Neural cell (in vitro differentiated cells): ENCODE results near the gene TSR3. TPM values are rescaled to one million over a fixed set of nuclear protein-coding genes. Genes with fewer than 3 reads are reported as not detected.

ENCODE experiments used
- H2AFZ ChIP-seq: fragments of 200-600, 300-800 bp; sonication (generic), shearing (Covaris generic); 2 replicates; pipeline ENCODE4 v1.6.0; 2014; ENCODE audit warnings: low read depth, mild to moderate bottlenecking, antibody characterized with exemption, low read length, moderate library complexity
- H3F3A ChIP-seq: fragments of 200-600 bp; shearing (Covaris generic); 2 replicates; pipeline ENCODE4 v1.6.1; 2016; ENCODE audit warnings: mild to moderate bottlenecking, moderate library complexity, mixed read lengths, antibody characterized with exemption, low read length; ENCODE audit not compliant: insufficient read depth, poor library complexity, severe bottlenecking
- H3K27ac ChIP-seq: fragments of 200-600, 300-800 bp; sonication (generic), shearing (Covaris generic); 2 replicates; pipeline ENCODE4 v1.5.1; 2014; ENCODE audit warnings: mild to moderate bottlenecking, low read length, moderate library complexity
- H3K27me3 ChIP-seq: fragments of 300-800, 200-600 bp; sonication (generic), shearing (Covaris generic); 2 replicates; pipeline ENCODE4 v1.6.0; 2014; ENCODE audit warnings: mild to moderate bottlenecking, low read depth, low read length, moderate library complexity; ENCODE audit not compliant: insufficient read depth
- H3K36me3 ChIP-seq: fragments of 300-800, 200-600 bp; sonication (generic), shearing (Covaris generic); 2 replicates; pipeline ENCODE4 v1.5.1; 2014; ENCODE audit warnings: mild to moderate bottlenecking, antibody characterized with exemption, low read length, moderate library complexity; ENCODE audit not compliant: insufficient read depth
- H3K4me2 ChIP-seq: fragments of 300-800, 200-600 bp; sonication (generic), shearing (Covaris generic); 2 replicates; pipeline ENCODE4 v1.6.0; 2014; ENCODE audit warnings: mild to moderate bottlenecking, low read length
- H3K4me3 ChIP-seq: fragments of 300-800, 200-600 bp; sonication (generic), shearing (Covaris generic); 2 replicates; pipeline ENCODE4 v1.5.1; 2014; ENCODE audit warnings: mild to moderate bottlenecking, low read length, moderate library complexity
- H3K79me2 ChIP-seq: fragments of 200-600 bp; shearing (Covaris generic); replicated peaks from 2 replicates; pipeline ENCODE4 v1.6.0; 2014; ENCODE audit warnings: mild to moderate bottlenecking, low read length, moderate library complexity; ENCODE audit not compliant: insufficient read depth
- H3K9ac ChIP-seq: fragments of 300-800, 200-600 bp; sonication (generic), shearing (Covaris generic); 2 replicates; pipeline ENCODE4 v1.6.1; 2016; ENCODE audit warnings: mild to moderate bottlenecking, low read length, mixed read lengths
- H3K9me2 ChIP-seq: fragments of 200-600 bp; shearing (Covaris generic); 2 replicates; pipeline ENCODE4 v1.6.1; 2016; ENCODE audit warnings: mild to moderate bottlenecking, low read length, mixed read lengths; ENCODE audit not compliant: insufficient read depth
- H3K9me3 ChIP-seq: fragments of 200-600, 300-800 bp; sonication (generic), shearing (Covaris generic); 2 replicates; pipeline ENCODE4 v1.6.1; 2016; ENCODE audit warnings: mild to moderate bottlenecking, mixed run types, low read length, moderate library complexity, mixed read lengths
- H4K20me1 ChIP-seq: fragments of 200-600 bp; shearing (Covaris generic); 2 replicates; pipeline ENCODE4 v1.6.1; 2016; ENCODE audit warnings: mild to moderate bottlenecking, mixed run types; ENCODE audit not compliant: insufficient read depth
- EP300 ChIP-seq: fragments of 450-650 bp; conservative IDR thresholded peaks from 2 replicates; pipeline ENCODE4 v1.6.1; 2014; ENCODE audit warnings: antibody characterized with exemption, mild to moderate bottlenecking, moderate library complexity; ENCODE audit not compliant: poor library complexity, severe bottlenecking
- EZH2 ChIP-seq: fragments of 200-600, 300-800 bp; shearing (Covaris generic), sonication (generic); IDR thresholded peaks from 2 replicates; pipeline ENCODE4 v1.6.1; 2014; ENCODE audit warnings: antibody characterized with exemption, low read length, borderline replicate concordance, mild to moderate bottlenecking; ENCODE audit not compliant: insufficient read depth, poor library complexity, severe bottlenecking
- MXI1 ChIP-seq: fragments of 450-650 bp; conservative IDR thresholded peaks from 2 replicates; pipeline ENCODE4 v1.6.1; 2014; ENCODE audit warnings: antibody characterized with exemption, mild to moderate bottlenecking; ENCODE audit not compliant: poor library complexity, severe bottlenecking
- POLR2AphosphoS5 ChIP-seq: IDR thresholded peaks from 2 replicates; pipeline ENCODE4 v1.6.1; 2012
- RAD21 ChIP-seq: fragments of 450-650 bp; conservative IDR thresholded peaks from 2 replicates; pipeline ENCODE4 v1.6.1; 2014; ENCODE audit warnings: antibody characterized with exemption, mild to moderate bottlenecking, moderate library complexity
- SMC3 ChIP-seq: fragments of 450-650 bp; conservative IDR thresholded peaks from 2 replicates; pipeline ENCODE4 v1.6.1; 2014; ENCODE audit warnings: antibody characterized with exemption, mild to moderate bottlenecking, moderate library complexity; ENCODE audit not compliant: poor library complexity
- TAF1 ChIP-seq: IDR thresholded peaks from 2 replicates; pipeline ENCODE4 v1.6.1; 2012; ENCODE audit warnings: low read depth
- polyA plus RNA-seq: library from polyadenylated mRNA; depleted of rRNA; stranded (reverse); fragments of >200 nt; gene quantifications from 2 replicates; pipeline ENCODE4 v1.2.3, GENCODE V29; 2014
- TF ChIP-seq, protein P1 (sequence below): fragments of 450-650 bp; IDR thresholded peaks from 2 replicates; pipeline ENCODE4 v1.5.1; 2014; ENCODE audit warnings: antibody characterized with exemption, mild to moderate bottlenecking, moderate library complexity; ENCODE audit not compliant: poor library complexity, severe bottlenecking
- TF ChIP-seq, protein P2 (sequence below): IDR thresholded peaks from 2 replicates; pipeline ENCODE4 v1.6.1; 2012; ENCODE audit warnings: borderline replicate concordance

TSR3 gene
- polyA plus RNA-seq, 1 donor from 2014 or later = 102 TPM

DNA sequence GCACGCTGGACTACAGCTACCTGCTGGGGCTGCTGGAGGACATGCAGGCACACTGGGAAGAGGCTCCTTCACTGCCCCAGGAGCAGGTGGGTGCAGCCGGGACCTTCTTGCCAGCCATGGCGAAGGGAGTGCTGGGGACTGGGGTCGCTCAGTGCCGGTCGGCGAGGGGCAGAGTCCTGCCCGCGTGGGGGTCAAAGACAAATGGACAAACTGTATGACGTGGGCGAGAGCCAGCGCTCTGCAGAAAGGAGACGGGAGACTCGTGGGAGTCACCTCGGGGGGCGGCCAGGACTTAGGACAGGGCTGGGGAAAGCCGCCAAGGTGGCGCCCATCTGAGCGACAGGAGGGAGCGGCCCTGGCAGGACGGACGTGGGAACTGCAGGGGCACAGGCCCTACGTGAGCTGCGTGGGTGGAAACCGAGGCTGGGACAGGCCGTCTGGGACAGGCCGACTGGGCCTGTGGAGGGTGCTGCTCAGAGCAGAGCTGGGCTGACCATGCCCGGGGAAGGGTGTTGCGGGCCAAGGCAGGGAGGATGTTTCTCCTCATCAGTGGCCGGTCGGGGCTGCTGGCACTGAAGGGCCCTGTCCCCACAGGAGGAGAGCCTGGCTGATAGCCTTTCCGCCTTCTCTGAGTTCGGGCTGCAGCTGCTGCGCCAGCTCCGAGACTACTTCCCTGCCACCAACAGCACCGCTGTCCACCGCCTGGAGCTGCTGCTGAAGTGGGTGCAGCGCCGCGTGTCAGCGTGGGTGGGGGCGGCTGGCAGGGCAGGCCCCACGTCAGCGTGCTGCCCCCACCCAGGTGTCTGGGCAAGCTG is 8.0 kb downstream of the TSR3 start:
- no peaks in the 10 kb centered on the region for H3K27me3 ChIP-seq

DNA sequence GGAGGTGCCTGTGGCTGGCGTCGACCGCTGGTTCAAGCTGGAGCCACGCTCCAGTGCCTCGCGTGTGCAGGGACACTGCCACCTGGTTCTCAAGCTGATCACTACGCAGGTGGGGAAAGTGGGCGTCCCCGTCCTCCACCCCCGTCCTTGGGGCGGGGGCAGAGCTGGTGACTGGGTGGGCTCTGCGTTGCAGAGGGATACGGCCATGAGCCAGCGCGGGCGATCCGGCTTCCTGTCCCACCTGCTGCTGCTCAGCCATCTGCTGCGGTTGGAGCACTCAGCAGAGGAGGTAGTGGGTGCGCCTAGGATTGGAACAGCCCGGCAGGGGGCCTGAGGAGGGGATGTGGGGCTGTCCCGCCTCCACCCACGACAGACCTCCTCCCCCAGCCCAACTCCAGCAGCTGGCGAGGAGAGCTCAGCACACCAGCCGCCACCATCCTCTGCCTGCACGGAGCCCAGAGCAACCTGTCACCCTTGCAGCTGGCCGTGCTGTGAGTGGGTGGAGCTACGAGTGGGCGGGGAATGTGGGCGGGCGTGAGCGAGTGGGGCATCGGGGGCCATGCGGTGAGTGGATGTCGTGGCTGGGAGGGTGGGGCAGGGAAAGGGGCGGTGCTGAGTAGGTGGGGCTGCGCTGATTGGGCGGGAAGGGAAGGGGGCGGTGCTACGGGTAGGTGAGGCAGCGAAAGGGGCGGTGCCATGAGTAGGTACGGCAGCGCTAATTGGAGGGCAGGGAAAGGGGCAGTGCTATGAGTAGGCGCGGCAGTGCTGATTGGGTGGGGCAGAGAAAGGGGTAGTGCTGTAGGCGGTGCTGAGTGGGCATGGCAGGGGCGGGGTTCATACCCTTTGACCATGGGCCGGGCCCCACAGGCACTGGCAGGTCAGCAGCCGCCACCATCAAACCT is 8.9 kb downstream of the TSR3 start:
- Histone ChIP-seq H3K36me3 (no peaks in the 10 kb centered on the region), H2AFZ (no peak overlapping the region), H3K27ac (no peak overlapping the region), H3K4me2 (no peak overlapping the region), H3K9me3 (no peaks in the 10 kb centered on the region), H4K20me1 (no peaks in the 10 kb centered on the region), H3K9ac (peak overlapping the region; percentile 20), H3K79me2 (no peaks in the 10 kb centered on the region), H3K4me3 (peak overlapping the region; percentile 54), H3F3A (no peaks in the 10 kb centered on the region), H3K9me2 (no peaks in the 10 kb centered on the region), H3K27me3 (no peaks in the 10 kb centered on the region)
- TF ChIP-seq POLR2AphosphoS5 (peak; percentile 31), SMC3 (no peak), RAD21 (no peak)
- TF ChIP-seq, protein P1, sequence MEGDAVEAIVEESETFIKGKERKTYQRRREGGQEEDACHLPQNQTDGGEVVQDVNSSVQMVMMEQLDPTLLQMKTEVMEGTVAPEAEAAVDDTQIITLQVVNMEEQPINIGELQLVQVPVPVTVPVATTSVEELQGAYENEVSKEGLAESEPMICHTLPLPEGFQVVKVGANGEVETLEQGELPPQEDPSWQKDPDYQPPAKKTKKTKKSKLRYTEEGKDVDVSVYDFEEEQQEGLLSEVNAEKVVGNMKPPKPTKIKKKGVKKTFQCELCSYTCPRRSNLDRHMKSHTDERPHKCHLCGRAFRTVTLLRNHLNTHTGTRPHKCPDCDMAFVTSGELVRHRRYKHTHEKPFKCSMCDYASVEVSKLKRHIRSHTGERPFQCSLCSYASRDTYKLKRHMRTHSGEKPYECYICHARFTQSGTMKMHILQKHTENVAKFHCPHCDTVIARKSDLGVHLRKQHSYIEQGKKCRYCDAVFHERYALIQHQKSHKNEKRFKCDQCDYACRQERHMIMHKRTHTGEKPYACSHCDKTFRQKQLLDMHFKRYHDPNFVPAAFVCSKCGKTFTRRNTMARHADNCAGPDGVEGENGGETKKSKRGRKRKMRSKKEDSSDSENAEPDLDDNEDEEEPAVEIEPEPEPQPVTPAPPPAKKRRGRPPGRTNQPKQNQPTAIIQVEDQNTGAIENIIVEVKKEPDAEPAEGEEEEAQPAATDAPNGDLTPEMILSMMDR = peak; percentile 16
- TF ChIP-seq, protein P2, sequence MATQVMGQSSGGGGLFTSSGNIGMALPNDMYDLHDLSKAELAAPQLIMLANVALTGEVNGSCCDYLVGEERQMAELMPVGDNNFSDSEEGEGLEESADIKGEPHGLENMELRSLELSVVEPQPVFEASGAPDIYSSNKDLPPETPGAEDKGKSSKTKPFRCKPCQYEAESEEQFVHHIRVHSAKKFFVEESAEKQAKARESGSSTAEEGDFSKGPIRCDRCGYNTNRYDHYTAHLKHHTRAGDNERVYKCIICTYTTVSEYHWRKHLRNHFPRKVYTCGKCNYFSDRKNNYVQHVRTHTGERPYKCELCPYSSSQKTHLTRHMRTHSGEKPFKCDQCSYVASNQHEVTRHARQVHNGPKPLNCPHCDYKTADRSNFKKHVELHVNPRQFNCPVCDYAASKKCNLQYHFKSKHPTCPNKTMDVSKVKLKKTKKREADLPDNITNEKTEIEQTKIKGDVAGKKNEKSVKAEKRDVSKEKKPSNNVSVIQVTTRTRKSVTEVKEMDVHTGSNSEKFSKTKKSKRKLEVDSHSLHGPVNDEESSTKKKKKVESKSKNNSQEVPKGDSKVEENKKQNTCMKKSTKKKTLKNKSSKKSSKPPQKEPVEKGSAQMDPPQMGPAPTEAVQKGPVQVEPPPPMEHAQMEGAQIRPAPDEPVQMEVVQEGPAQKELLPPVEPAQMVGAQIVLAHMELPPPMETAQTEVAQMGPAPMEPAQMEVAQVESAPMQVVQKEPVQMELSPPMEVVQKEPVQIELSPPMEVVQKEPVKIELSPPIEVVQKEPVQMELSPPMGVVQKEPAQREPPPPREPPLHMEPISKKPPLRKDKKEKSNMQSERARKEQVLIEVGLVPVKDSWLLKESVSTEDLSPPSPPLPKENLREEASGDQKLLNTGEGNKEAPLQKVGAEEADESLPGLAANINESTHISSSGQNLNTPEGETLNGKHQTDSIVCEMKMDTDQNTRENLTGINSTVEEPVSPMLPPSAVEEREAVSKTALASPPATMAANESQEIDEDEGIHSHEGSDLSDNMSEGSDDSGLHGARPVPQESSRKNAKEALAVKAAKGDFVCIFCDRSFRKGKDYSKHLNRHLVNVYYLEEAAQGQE = no peak

More for the DNA sequence above, 8.0 kb downstream of the TSR3 start:
- H2AFZ ChIP-seq = no peak overlapping the region
- no peaks in the 10 kb centered on the region for H3K79me2 ChIP-seq
- no peak overlapping the region for H3K4me2 ChIP-seq
- no peak overlapping the region for H3K9ac ChIP-seq
- no peaks in the 10 kb centered on the region for H3K9me2 ChIP-seq
- H3K4me3 ChIP-seq = peak overlapping the region; percentile 51
- no peaks in the 10 kb centered on the region for H3F3A ChIP-seq
- H3K9me3 ChIP-seq = no peaks in the 10 kb centered on the region
- H3K36me3 ChIP-seq = no peaks in the 10 kb centered on the region
- H4K20me1 ChIP-seq = no peaks in the 10 kb centered on the region
- TF ChIP-seq MXI1 (no peak), SMC3 (no peak), RAD21 (no peak), TAF1 (no peak), EZH2 (no peak), POLR2AphosphoS5 (no peak), EP300 (no peak)
- TF ChIP-seq, protein P2 = no peak
- TF ChIP-seq, protein P1 = no peak
- H3K27ac ChIP-seq = no peak overlapping the region
